Fibroblast of skin of right quadriceps (primary cell): ENCODE measurements around the gene ZFP37.
"Not testable (repeated sequence)": the region's sequence is repeated elsewhere in the genome, so short reads cannot be mapped to it uniquely, and the experiment has no call there.

Experiments
- DNase-seq: peaks from one replicate; pipeline ENCODE4 v3.0.0-alpha.2; 2013

The ZFP37 gene

GRCh38 chr9:113056191-113057106, at the start of gene ZFP37:
ZFP37 (minus strand) TSS chr9:113056724; CDS start chr9:113056688, 36 bp downstream.
- DNase-seq: peak; percentile 94

GRCh38 chr9:113105345-113105744, 48.8 kb upstream of the ZFP37 start:
- DNase-seq: not testable (repeated sequence)

GRCh38 chr9:113095561-113095960, 39.0 kb upstream of the ZFP37 start:
- no peak for DNase-seq

DNA sequence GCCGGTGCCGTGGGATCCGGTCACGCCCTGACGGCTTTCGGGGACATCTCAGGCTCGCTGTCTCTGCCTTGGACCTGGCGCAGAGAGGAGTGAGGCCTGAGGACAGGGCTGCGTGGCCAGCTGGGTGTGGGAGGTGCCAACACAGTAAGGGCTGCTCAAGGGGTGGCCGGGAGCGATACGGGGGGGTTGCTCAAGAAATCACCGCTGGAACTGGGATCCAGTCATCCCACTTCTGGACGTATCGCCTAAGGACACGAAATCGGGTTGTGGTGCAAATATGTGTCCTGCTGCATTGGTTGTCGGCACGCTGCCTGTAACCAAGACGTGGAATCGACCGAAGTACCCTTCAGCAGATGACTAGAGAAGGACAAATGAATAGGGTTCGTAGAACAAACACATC, 33.4 kb upstream of the ZFP37 start:
- not testable (repeated sequence) for DNase-seq

GRCh38 chr9:113089143-113089505, 32.6 kb upstream of the ZFP37 start:
- DNase-seq: not testable (repeated sequence)

GRCh38 chr9:113088456-113089142, 32.1 kb upstream of the ZFP37 start:
- DNase-seq: not testable (repeated sequence)

DNA sequence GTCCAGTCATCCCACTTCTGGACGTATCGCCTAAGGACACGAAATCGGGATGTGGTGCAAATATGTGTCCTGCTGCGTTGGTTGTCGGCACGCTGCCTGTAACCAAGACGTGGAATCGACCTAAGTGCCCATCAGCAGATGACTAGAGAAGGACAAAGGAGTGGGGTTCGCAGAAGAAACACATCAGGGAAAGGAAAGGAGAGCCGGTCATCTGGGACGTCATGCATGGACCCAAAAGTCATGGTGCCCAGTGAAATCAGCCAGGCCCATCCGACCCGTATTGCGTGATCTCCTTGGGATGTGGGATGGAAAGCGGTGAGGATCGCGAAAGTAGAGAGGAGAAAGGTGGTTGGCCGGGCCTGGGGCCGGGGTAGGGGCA, 6.4 kb upstream of the ZFP37 start:
- peak; percentile 6 for DNase-seq

DNA sequence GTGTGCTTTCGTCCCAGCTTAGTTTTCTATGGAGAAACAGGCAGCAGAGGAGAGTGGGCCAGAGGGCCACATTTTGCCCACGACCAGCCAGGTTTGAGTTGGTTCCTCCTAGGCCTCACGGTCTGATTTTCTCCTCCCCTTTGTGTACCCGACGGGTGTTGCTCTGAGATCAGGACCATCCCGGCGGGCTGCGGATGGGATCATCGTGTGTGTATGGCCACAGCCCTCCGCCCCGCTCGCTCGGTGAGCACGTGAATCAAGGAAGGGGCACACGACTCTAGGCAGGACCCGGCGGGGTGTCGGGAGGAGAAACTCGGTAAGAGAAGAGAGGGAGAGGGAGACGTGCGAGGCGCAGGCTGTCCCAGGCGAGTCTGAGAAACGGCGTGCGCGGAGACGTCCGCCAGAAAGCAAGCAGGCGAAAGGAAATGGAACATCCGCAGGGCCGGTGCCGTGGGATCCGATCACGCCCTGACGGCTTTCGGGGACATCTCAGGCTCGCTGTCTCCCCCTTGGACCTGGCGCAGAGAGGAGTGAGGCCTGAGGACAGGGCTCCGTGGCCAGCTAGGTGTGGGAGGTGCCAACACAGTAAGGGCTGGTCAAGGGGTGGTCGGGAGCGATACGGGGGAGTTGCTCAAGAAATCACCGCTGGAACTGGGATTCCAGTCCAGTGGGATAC, 5.9 kb upstream of the ZFP37 start:
- peak; percentile 3 for DNase-seq

GRCh38 chr9:113061072-113061850, 4.7 kb upstream of the ZFP37 start:
- peak; percentile 7 for DNase-seq

DNA sequence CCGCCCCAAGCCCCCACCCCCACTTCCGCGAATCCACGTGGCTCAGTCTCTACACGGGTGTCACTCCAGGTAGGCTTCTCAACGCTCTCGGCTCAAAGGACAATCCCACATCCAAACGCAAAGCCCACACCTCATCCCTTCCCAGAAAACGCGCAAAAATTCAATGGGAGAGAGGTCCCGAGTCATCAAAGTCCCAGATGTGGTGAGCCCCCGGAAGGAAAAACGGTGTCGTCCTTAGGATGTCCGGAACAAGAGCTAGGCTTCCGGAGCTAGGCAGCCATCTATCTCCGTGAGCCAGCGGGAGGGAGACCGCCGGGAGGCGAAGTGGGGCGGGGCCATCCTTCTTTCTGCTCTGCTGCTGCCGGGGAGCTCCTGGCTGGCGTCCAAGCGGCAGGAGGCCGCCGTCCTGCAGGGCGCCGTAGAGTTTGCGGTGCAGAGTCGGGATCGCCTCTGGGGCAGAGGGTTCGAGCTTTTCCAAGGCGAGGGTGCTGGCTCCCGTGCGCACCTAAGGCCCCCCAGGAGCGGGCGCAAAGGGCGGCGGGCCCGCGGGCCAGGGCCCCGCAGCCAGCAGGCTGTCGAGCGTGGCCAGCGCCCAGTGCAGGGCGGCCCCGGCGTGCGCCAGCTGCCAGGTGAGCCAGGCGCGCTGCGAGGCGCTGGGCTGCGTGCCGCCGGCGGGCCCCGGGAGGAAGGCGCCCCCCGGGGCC, 3.2 kb upstream of the ZFP37 start:
- DNase-seq: not testable (repeated sequence)

- DNase-seq: no peak
Measured at GRCh38 chr9:113057193-113057592, 669 bp upstream of the ZFP37 start.

DNA sequence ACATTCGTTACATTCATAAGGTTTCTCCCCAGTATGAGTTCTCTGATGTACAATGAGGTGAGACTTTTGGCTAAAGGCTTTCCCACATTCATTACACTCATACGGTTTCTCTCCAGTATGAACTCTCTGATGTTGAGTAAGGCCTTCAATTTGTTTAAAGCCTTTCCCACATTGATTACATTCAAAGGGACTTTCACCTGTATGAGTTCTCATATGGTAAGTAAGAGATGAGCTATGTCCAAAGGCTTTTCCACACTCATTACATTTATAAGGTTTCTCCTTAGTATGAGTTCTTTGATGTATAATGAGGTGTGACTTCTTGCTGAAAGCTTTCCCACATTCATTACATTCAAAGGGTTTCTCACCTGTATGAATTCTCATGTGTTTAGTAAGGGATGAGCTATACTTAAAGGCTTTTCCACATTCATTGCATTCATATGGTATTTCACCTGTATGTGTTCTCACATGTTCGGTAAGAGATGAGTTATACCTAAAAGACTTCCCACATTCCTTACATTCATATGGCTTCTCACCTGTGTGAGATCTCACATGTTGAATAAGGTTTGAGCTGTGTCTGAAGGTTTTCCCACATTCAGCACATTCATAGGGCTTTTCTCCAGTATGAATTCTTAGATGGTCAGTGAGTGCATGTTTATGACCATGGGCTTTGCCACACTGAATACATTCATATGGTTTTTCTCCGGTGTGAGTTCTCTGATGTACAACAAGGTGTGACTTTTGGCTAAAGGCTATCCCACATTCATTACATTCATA, 13.5 kb downstream of the ZFP37 start:
- DNase-seq: peak; percentile 4

DNA sequence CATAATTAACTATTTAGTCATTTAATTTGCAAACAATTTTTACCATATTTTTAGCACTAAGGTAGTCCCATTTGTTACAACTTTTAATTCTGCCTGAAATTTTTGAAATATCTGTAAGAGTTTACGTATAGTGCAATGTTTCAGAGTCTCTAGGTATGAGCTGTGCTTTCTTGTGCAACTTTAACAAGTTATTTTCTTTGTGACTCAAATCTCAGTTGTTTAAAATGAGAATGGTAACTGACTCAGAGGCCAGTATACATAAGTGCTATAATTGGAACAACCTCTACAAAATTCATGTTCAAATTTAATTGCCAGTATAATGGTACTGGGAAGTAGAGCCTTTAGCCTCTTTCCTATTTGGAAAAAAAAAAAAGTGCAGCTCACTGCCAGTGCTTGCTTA, 30.3 kb downstream of the ZFP37 start:
- DNase-seq: no peak

- no peak for DNase-seq
Measured at GRCh38 chr9:113018247-113018646, 38.3 kb downstream of the ZFP37 start.

DNA sequence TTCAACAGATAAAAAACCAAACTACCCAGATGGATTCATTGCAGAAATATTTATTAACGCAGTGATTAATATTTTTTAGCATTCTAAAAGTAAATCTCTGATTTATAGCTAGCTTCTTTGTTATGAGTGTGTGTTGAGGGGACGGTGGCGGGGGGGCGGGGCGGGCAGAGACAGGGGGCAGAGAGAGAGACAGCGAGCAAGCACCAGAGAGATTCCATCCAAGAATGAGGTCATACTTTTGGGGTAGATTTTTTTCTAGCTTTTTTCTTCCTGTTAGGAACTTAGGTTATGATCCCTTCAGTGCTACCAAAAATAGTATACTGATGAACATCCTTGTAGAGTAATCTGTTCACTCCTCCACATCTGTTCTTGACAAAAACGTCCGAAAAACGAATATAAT, 44.0 kb downstream of the ZFP37 start:
- no peak for DNase-seq

GRCh38 chr9:113011911-113012381, 44.6 kb downstream of the ZFP37 start, which contains the start of gene ZNF883:
ZNF883 (minus strand) TSS chr9:113012192.
- peak; percentile 51 for DNase-seq

DNA sequence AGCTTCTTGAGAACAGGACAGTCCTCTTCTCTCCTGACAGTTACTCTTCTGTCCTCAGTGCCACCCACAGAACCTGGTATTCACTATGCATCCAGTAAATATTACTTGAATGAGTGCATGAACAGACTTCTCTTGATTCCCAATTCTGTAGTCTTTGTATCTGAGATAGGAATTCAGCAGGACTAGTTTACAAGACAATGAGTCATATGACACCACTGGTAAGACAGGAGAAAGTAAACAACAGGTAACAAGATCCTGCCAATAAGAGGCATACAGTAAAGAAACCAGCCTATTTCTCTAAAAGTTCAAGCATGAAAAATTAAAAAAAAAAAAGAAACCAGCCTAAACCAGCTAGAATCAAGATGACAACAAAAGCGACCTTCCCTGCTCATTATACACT, 50.7 kb downstream of the ZFP37 start:
- DNase-seq: no peak

- DNase-seq: no peak
Measured at GRCh38 chr9:112997236-112997941, 59.1 kb downstream of the ZFP37 start.
